Measurements from ENCODE around the gene CFAP141. TPM values are rescaled to one million over a fixed set of nuclear protein-coding genes. Genes with fewer than 3 reads are reported as not detected.
"Not testable (repeated sequence)": the region's sequence is repeated elsewhere in the genome, so short reads cannot be mapped to it uniquely, and the experiment has no call there.

Gene CFAP141
- polyA plus RNA-seq, 1 of the 3 experiments (the other 2 are of a cell fraction), result not detected

GRCh38 chr1:154237435-154237834 lies 31.3 kb upstream of the CFAP141 start:
- Histone ChIP-seq H2AFZ (ENCODE audit: low read depth) (no peak overlapping the region), H3K27me3 (ENCODE audit: insufficient read depth) (no peaks in the 10 kb centered on the region), H3F3A (replicated peaks; ENCODE audit: insufficient read depth) (peaks cover 14% of the 10 kb centered on the region), H3K4me3 (ENCODE audit: low read depth in 2 of 2, low read length in 1 of 2) (no peak overlapping the region), H3K9me2 (no peaks in the 10 kb centered on the region), H4K20me1 (ENCODE audit: insufficient read depth) (peaks cover 34% of the 10 kb centered on the region; the same call in 1 of the 2 replicates), H3K4me2 (no peak overlapping the region), H3K9ac (no peak overlapping the region), H3K9me3 (no peaks in the 10 kb centered on the region), H3K36me3 (replicated peaks in 1 of 2; ENCODE audit: control insufficient read depth in 1 of 2, insufficient read depth in 2 of 2, low read length in 1 of 2) (peaks cover 79 to 84% of the 10 kb centered on the region in 2 experiments), H3K79me2 (ENCODE audit: insufficient read depth) (peaks cover 93% of the 10 kb centered on the region), H3K27ac (ENCODE audit: low read depth in 2 of 2, low read length in 1 of 2) (no peak overlapping the region), H3K4me1 (ENCODE audit: control insufficient read depth in 1 of 2, insufficient read depth in 2 of 2, low read depth in 1 of 2, low read length in 1 of 2) (no peaks in the 10 kb centered on the region)
- ChIA-PET CTCF (interaction anchor here (0.6 kb wide), 1 partner anchor 15 kb away, joined by 3 read pairs; no protein-coding TSS in a partner anchor), POLR2A (no interaction called here)
- 94% methylated on average over 2 of the region's 2 CpGs for WGBS (ENCODE audit: low lambda C conversion rate)
- TF ChIP-seq CHD2 (IDR thresholded peaks at IDR 0.05; ENCODE audit: low read length, partially characterized antibody) (no peak), RCOR1 (IDR thresholded peaks at IDR 0.05; ENCODE audit: low read length) (no peak), USF1 (IDR thresholded peaks at IDR 0.05; ENCODE audit: borderline replicate concordance, low read depth) (no peak), NFIC (IDR thresholded peaks at IDR 0.05; ENCODE audit: borderline replicate concordance) (no peak), POLR2AphosphoS5 (IDR thresholded peaks at IDR 0.05; ENCODE audit: low read depth, low read length) (no peak), REST (IDR thresholded peaks at IDR 0.05; ENCODE audit: low read depth, low read length) (no peak), JUND (IDR thresholded peaks at IDR 0.05) (no peak)
- DNase-seq, result no peak

GRCh38 chr1:154236855-154237254 lies 30.7 kb upstream of the CFAP141 start:
- TF ChIP-seq JUND (IDR thresholded peaks at IDR 0.05) (no peak), FOXM1 (IDR thresholded peaks at IDR 0.05; ENCODE audit: low read depth) (no peak), NRF1 (IDR thresholded peaks at IDR 0.05; ENCODE audit: low read depth, low read length) (no peak), GABPA (IDR thresholded peaks at IDR 0.05; ENCODE audit: low read depth) (no peak), PBX3 (IDR thresholded peaks at IDR 0.05) (no peak), TCF12 (IDR thresholded peaks at IDR 0.05) (no peak), CHD2 (IDR thresholded peaks at IDR 0.05; ENCODE audit: low read length, partially characterized antibody) (no peak)
- DNase-seq, result no peak
- H3K9me2 ChIP-seq, result no peaks in the 10 kb centered on the region
- no peak overlapping the region for H2AFZ ChIP-seq (ENCODE audit: low read depth)
- peaks cover 31% of the 10 kb centered on the region; the same call in 1 of the 2 replicates for H4K20me1 ChIP-seq (ENCODE audit: insufficient read depth)
- WGBS (ENCODE audit: low lambda C conversion rate), result 92% methylated on average over 4 of the region's 4 CpGs
- no peaks in the 10 kb centered on the region for H3K27me3 ChIP-seq (ENCODE audit: insufficient read depth)
- H3K9ac ChIP-seq, result no peak overlapping the region
- no peaks in the 10 kb centered on the region for H3K4me1 ChIP-seq (ENCODE audit: control insufficient read depth in 1 of 2, insufficient read depth in 2 of 2, low read depth in 1 of 2, low read length in 1 of 2)
- peaks cover 9% of the 10 kb centered on the region for H3F3A ChIP-seq (replicated peaks; ENCODE audit: insufficient read depth)
- no peaks in the 10 kb centered on the region for H3K9me3 ChIP-seq
- H3K36me3 ChIP-seq (replicated peaks in 1 of 2; ENCODE audit: control insufficient read depth in 1 of 2, insufficient read depth in 2 of 2, low read length in 1 of 2), result peaks cover 78 to 79% of the 10 kb centered on the region in 2 experiments
- ChIA-PET CTCF (interaction anchor here (0.6 kb wide), 1 partner anchor 14 kb away, joined by 3 read pairs; no protein-coding TSS in a partner anchor), POLR2A (no interaction called here)
- H3K79me2 ChIP-seq (ENCODE audit: insufficient read depth), result peaks cover 94% of the 10 kb centered on the region
- no peak overlapping the region for H3K27ac ChIP-seq (ENCODE audit: low read depth in 2 of 2, low read length in 1 of 2)
- H3K4me2 ChIP-seq, result no peak overlapping the region
- H3K4me3 ChIP-seq (ENCODE audit: low read depth in 2 of 2, low read length in 1 of 2), result no peak overlapping the region

DNA sequence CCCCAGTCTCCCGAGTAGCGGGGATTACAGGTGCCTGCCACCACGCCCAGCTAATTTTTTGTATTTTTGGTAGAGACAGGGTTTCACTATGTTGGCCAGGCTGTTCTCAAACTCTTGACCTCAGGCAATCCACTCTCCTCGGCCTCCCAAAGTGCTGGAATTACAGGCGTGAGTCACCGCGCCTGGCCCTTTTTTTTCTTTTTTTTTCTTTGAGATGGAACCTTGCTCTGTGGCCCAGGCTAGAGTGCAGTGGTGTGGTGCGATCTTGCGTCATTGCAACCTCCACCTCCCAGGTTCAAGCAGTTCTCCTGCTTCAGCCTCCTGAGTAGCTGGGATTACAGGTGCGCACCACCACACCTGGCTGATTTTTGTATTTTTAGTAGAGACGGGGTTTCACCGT lies 27.0 kb upstream of the CFAP141 start:
- H3K27ac ChIP-seq (ENCODE audit: low read depth in 2 of 2, low read length in 1 of 2); H3K9me2 ChIP-seq; H2AFZ ChIP-seq (ENCODE audit: low read depth); H3F3A ChIP-seq (replicated peaks; ENCODE audit: insufficient read depth); H3K4me3 ChIP-seq (ENCODE audit: low read depth in 2 of 2, low read length in 1 of 2); H3K27me3 ChIP-seq (ENCODE audit: insufficient read depth); CTCF ChIA-PET; H3K9ac ChIP-seq; H3K4me2 ChIP-seq; H3K4me1 ChIP-seq (ENCODE audit: control insufficient read depth in 1 of 2, insufficient read depth in 2 of 2, low read depth in 1 of 2, low read length in 1 of 2); H4K20me1 ChIP-seq (ENCODE audit: insufficient read depth); H3K9me3 ChIP-seq; POLR2A ChIA-PET; DNase-seq: not testable (repeated sequence)
- H3K79me2 ChIP-seq (ENCODE audit: insufficient read depth), result peaks cover 94% of the 10 kb centered on the region
- 94% methylated on average over 12 of the region's 12 CpGs for WGBS (ENCODE audit: low lambda C conversion rate)
- peaks cover 71 to 89% of the 10 kb centered on the region in 2 experiments for H3K36me3 ChIP-seq (replicated peaks in 1 of 2; ENCODE audit: control insufficient read depth in 1 of 2, insufficient read depth in 2 of 2, low read length in 1 of 2)

- H3K9me3 ChIP-seq; H2AFZ ChIP-seq (ENCODE audit: low read depth); H3K27me3 ChIP-seq (ENCODE audit: insufficient read depth); CTCF ChIA-PET; H3K9ac ChIP-seq; H3F3A ChIP-seq (replicated peaks; ENCODE audit: insufficient read depth); DNase-seq; H3K4me1 ChIP-seq (ENCODE audit: control insufficient read depth in 1 of 2, insufficient read depth in 2 of 2, low read depth in 1 of 2, low read length in 1 of 2); POLR2A ChIA-PET; H3K4me3 ChIP-seq (ENCODE audit: low read depth in 2 of 2, low read length in 1 of 2); H3K4me2 ChIP-seq; H3K9me2 ChIP-seq; H3K27ac ChIP-seq (ENCODE audit: low read depth in 2 of 2, low read length in 1 of 2): not testable (repeated sequence)
- peaks cover 94% of the 10 kb centered on the region for H3K79me2 ChIP-seq (ENCODE audit: insufficient read depth)
- WGBS (ENCODE audit: low lambda C conversion rate), result 94% methylated on average over 3 of the region's 3 CpGs
- peaks cover 69 to 85% of the 10 kb centered on the region in 2 experiments for H3K36me3 ChIP-seq (replicated peaks in 1 of 2; ENCODE audit: control insufficient read depth in 1 of 2, insufficient read depth in 2 of 2, low read length in 1 of 2)
- peaks cover 24% of the 10 kb centered on the region for H4K20me1 ChIP-seq (ENCODE audit: insufficient read depth)
Observed at GRCh38 chr1:154231112-154231511, 25.0 kb upstream of the CFAP141 start.

Data from SK-N-SH (cell line).